ENCODE measurements around the gene OSBPL2. TPM values are rescaled to one million over a fixed set of nuclear protein-coding genes. Genes with fewer than 3 reads are reported as not detected.

The OSBPL2 gene
- total RNA-seq (10 to 100 TPM; 24.5 to 24.7 TPM), polyA plus RNA-seq (24.6 TPM)

DNA sequence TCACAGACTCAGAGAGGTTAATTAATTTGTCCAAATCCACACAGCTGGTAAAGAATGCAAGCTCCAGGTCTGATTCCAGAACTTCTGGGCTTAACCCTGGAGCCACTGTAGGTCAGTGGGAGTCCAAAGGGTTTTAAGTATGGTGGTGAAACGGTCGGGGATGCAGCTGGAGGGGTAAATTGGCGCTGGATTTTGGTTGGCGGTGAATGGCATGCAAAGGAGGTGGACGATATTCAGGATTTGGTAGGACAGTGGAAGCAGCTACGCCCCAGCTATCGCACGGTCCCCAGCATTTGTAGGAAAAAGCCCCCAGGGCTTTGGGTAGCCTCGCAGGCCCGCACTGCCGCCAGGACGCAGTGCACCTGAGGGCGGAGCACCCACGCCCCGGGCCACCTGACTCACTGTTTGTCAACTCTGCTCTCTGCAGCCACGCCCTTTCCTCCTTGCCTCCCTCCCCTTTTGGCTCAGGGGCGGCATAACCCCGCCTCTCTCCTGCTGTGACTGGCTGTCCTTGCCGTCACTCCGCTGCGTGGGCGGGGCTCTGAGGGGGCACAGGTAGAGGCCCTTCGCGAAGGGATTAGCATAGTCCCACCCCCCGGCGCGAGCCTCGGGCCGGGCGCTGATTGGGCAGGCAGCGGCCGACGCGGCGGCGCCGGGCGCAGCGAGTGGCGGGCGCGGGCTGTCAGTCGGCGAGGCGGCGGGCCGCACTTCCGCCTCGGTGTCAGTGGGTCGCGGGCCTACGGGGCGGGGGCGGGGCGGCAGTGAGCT lies at the start of gene OSBPL2:
Gene OSBPL2, plus strand, starts transcription at position 721 of the 768 bp plus-strand sequence. CDS start 17,664 bp downstream, outside the sequence.
- Histone ChIP-seq H3K4me3 (ENCODE audit: low read length) (peak within 1 kb of the TSS; percentile 65), H3K27me3 (ENCODE audit: insufficient read depth, low read length, poor library complexity, severe bottlenecking) (no peaks in the 10 kb centered on the region), H3K9me3 (ENCODE audit: low read length) (no peaks in the 10 kb centered on the region), H3K36me3 (ENCODE audit: insufficient read depth, low read length) (no peaks in the 10 kb centered on the region), H3K4me1 (ENCODE audit: insufficient read depth, low read length) (peaks cover 26% of the 10 kb centered on the region), H3K27ac (ENCODE audit: low read depth, low read length) (peak within 1 kb of the TSS; percentile 54)
- ChIA-PET POLR2A (no interaction called here), CTCF (no interaction called here)
- H3K4me3 Mint-ChIP-seq = peak within 1 kb of the TSS; percentile 84 to 93 (median 86)
- peak within 1 kb of the TSS; percentile 86 to 99 (median 95) for H3K27ac Mint-ChIP-seq
- H3K9me3 Mint-ChIP-seq = peaks cover 0 to 2% (median 0%) of the 10 kb centered on the region in 5 donors
- H3K27me3 Mint-ChIP-seq = peaks cover 1 to 13% of the 10 kb centered on the region in 2 donors
- H3K4me1 Mint-ChIP-seq = peaks cover 30 to 49% (median 45%) of the 10 kb centered on the region in 3 donors
- DNase-seq = peak; percentile 100
- peaks cover 0 to 30% (median 0%) of the 10 kb centered on the region in 3 donors for H3K36me3 Mint-ChIP-seq

DNA sequence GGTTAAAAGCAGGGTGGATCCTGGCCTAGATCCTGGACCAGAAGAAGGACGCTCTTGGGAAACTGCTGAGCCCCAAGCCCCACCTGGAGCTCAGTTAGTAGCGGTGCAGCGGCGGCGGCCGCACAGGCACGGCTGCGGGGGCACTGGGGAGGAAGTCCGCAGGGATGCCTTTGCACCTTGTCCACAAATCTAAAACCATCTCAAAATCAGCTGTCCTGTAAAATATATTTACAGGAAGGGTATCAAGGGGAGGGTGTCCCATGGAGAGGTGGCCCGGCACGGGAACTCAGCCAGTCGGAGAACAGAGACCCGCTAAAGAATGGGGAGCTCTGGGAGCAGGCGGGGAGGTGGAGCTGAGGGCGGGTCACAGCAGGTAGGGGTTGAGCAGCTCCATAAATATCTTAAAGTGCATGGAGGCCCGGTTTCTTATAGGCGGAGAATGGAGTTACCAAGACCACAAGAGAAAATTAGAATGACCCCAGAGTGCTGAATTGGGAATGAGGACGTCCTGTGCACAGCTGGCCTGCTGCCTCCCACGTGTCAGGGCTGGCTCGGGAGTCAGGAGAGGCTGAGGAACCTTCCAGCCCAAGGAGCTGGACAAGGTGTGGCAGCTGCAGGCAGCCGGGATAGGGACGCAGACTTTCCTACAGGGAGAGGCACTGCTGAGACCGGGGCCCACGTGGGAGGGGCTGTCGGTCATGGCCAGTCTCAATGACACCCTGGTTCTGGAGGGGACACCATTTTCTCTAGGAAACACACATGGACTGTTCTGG lies 47.5 kb upstream of the OSBPL2 start:
- H3K9me3 ChIP-seq (ENCODE audit: low read length) = no peaks in the 10 kb centered on the region
- peak overlapping the region in 1 of 8 donors; percentile 43 for H3K27ac Mint-ChIP-seq
- ChIA-PET CTCF (interaction anchor here (0.7 to 1.1 kb wide), 2 partner anchors 24 to 179 kb away, joined by 3 read pairs; no protein-coding TSS in a partner anchor), POLR2A (no interaction called here)
- DNase-seq = peak in 1 of 5 donors; percentile 25
- H3K36me3 ChIP-seq (ENCODE audit: insufficient read depth, low read length) = no peaks in the 10 kb centered on the region
- peaks cover 16 to 26% (median 16%) of the 10 kb centered on the region in 3 donors for H3K4me1 Mint-ChIP-seq
- H3K4me3 ChIP-seq (ENCODE audit: low read length) = no peak overlapping the region
- H3K4me3 Mint-ChIP-seq = no peak overlapping the region
- H3K27ac ChIP-seq (ENCODE audit: low read depth, low read length) = no peak overlapping the region
- peaks cover 0 to 44% (median 8%) of the 10 kb centered on the region in 3 donors for H3K36me3 Mint-ChIP-seq
- H3K4me1 ChIP-seq (ENCODE audit: insufficient read depth, low read length) = no peaks in the 10 kb centered on the region
- peaks cover 0 to 2% of the 10 kb centered on the region in 2 donors for H3K27me3 Mint-ChIP-seq
- H3K9me3 Mint-ChIP-seq = no peaks in the 10 kb centered on the region
- no peaks in the 10 kb centered on the region for H3K27me3 ChIP-seq (ENCODE audit: insufficient read depth, low read length, poor library complexity, severe bottlenecking)

DNA sequence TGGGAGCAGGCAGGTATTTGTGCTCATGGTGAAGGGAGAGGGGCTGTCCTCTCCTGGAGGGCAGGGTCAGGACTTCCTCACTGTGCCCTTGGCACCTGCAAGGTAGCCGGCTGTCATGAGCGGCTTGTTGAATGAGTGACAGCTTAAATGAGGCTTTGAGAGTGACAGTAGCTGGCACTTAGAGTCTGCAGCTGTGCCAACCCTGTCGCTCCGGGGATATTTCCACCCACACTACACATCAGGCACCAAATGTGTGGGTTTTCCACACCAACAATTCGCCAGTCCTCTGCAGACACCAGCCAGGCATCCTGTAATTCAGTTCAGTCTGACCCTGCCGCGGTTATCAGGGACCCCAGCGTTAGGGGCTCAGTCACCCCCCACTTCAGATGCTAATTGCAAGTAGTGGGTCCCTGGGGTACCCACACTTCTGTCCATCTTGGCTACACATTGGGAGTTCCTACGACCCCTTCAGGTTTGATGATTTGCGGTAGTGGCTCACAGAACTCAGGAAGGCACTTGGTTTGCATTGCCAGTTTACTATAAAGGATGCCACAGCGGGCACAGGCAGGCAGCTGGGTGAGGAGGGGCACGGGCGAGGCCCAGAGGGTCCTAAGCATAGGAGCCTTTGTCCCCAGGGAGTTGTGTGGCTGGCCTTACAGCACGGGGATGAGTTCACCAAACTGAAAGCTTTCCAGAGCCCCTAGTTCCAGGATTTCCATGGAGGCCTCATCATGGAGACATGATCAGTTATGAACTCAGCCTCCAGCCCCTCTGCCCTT lies 46.4 kb upstream of the OSBPL2 start:
- DNase-seq = no peak
- no peaks in the 10 kb centered on the region for H3K9me3 Mint-ChIP-seq
- H3K36me3 Mint-ChIP-seq = peaks cover 0 to 46% (median 8%) of the 10 kb centered on the region in 3 donors
- Histone ChIP-seq H3K4me1 (ENCODE audit: insufficient read depth, low read length) (no peaks in the 10 kb centered on the region), H3K27ac (ENCODE audit: low read depth, low read length) (no peak overlapping the region), H3K27me3 (ENCODE audit: insufficient read depth, low read length, poor library complexity, severe bottlenecking) (no peaks in the 10 kb centered on the region), H3K36me3 (ENCODE audit: insufficient read depth, low read length) (no peaks in the 10 kb centered on the region), H3K4me3 (ENCODE audit: low read length) (no peak overlapping the region), H3K9me3 (ENCODE audit: low read length) (no peaks in the 10 kb centered on the region)
- H3K27ac Mint-ChIP-seq = no peak overlapping the region
- peaks cover 8 to 18% (median 11%) of the 10 kb centered on the region in 3 donors for H3K4me1 Mint-ChIP-seq
- H3K27me3 Mint-ChIP-seq = peaks cover 0 to 2% of the 10 kb centered on the region in 2 donors
- H3K4me3 Mint-ChIP-seq = no peak overlapping the region
- ChIA-PET CTCF (interaction anchor here (1.1 kb wide), 1 partner anchor 181 kb away, joined by 3 read pairs; no protein-coding TSS in a partner anchor), POLR2A (no interaction called here)

DNA sequence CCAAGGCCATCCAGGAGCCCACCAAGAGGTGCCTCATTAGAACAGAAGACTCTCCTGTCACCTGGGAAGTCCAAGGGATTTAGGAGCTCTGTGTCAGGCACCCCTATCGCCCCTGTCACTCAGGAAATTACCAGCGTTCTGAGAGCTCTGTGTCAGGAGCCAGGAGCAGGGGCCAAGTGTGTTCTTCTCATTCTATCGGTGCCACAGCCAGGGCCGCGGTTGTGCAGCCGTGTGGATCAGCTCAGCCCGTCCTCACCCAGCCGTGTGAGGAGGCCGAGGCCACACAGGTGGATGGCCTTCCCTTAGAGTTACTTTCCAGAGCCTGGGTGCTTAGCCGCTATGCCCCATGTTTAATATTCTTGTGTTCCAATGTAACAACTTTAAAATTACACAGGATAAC lies 45.7 kb upstream of the OSBPL2 start:
- no peaks in the 10 kb centered on the region for H3K9me3 Mint-ChIP-seq
- ChIA-PET CTCF (no interaction called here), POLR2A (no interaction called here)
- no peak overlapping the region for H3K4me3 Mint-ChIP-seq
- Histone ChIP-seq H3K4me1 (ENCODE audit: insufficient read depth, low read length) (no peaks in the 10 kb centered on the region), H3K4me3 (ENCODE audit: low read length) (no peak overlapping the region), H3K27me3 (ENCODE audit: insufficient read depth, low read length, poor library complexity, severe bottlenecking) (no peaks in the 10 kb centered on the region), H3K27ac (ENCODE audit: low read depth, low read length) (no peak overlapping the region), H3K36me3 (ENCODE audit: insufficient read depth, low read length) (peaks cover under 1% of the 10 kb centered on the region), H3K9me3 (ENCODE audit: low read length) (no peaks in the 10 kb centered on the region)
- H3K27me3 Mint-ChIP-seq = peaks cover 0 to 2% of the 10 kb centered on the region in 2 donors
- H3K36me3 Mint-ChIP-seq = peaks cover 0 to 51% (median 8%) of the 10 kb centered on the region in 3 donors
- DNase-seq = no peak
- H3K4me1 Mint-ChIP-seq = peaks cover 2 to 11% (median 6%) of the 10 kb centered on the region in 3 donors
- no peak overlapping the region for H3K27ac Mint-ChIP-seq

DNA sequence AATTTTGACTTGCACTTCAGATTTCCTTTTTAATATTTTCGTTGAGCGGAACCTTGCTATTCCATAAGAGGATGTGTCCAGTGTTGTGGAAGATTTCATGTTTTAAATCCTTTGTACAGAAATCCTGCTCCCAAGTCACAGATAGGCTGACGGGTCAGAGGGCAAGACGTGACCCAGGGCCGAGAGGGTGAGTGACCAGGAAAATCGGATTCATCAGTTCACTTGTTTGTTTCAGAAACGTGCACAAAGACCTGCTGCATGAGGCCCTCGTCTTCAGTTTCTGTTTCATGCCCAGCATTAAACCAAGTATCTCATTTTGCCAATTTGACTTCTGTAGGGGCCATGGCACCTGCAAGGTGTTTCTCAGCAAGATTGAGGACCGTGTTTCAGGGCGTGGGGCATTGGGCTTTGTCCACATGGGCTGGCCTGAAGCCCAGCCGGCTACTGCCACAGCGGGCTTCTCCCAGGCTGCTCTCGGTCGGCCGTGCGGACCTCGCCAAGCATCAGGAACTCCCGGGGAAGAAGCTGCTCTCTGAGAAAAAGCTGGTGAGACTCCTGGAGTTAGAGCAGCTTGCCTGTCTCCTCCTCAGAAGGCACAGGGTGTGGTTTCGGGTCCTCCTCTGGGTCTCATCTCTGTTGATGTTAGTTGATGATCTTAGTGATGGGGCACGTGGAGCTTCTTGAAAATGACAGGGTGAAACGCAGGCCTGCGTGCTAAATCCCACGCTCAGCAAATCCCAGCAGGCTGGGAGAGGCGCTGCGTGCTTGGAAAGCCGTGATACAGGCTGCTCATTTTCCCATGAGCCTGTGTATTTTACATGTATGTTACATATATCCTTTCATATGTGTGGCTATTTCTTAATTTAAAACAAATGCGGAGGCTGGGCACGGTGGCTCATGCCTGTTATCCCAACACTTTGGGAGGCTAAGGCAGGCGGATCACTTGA lies 45.0 kb upstream of the OSBPL2 start:
- peak overlapping the region in 1 of 8 donors; percentile 32 for H3K27ac Mint-ChIP-seq

DNA sequence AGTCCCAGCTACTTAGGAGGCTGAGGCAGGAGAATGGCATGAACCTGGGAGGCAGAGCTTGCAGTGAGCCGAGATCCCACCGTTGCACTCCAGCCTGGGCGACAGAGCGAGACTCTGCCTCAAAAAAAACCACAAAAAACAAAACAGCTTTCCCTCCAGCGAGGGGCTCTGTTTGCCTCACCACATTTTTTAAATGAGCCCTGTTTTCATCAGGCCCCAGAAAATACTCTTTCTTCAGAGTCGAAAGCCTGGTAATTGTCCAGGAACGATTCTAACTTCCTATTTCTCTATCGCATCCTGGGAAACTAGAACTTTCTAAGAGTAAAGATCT lies 43.3 kb upstream of the OSBPL2 start:
- Mint-ChIP-seq H3K27me3 (peaks cover 0 to 2% of the 10 kb centered on the region in 2 donors), H3K27ac (peak overlapping the region in 1 of 8 donors; percentile 24), H3K36me3 (peaks cover 3 to 64% (median 14%) of the 10 kb centered on the region in 3 donors), H3K4me3 (no peak overlapping the region), H3K9me3 (no peaks in the 10 kb centered on the region), H3K4me1 (peaks cover 0 to 6% (median 3%) of the 10 kb centered on the region in 3 donors)
- no peak overlapping the region for H3K27ac ChIP-seq (ENCODE audit: low read depth, low read length)
- no peaks in the 10 kb centered on the region for H3K9me3 ChIP-seq (ENCODE audit: low read length)
- H3K4me3 ChIP-seq (ENCODE audit: low read length) = no peak overlapping the region
- CTCF ChIA-PET = no interaction called here
- no peak for DNase-seq
- POLR2A ChIA-PET = no interaction called here
- peaks cover 17% of the 10 kb centered on the region for H3K36me3 ChIP-seq (ENCODE audit: insufficient read depth, low read length)
- H3K4me1 ChIP-seq (ENCODE audit: insufficient read depth, low read length) = no peaks in the 10 kb centered on the region
- no peaks in the 10 kb centered on the region for H3K27me3 ChIP-seq (ENCODE audit: insufficient read depth, low read length, poor library complexity, severe bottlenecking)

More for the DNA sequence above, 45.0 kb upstream of the OSBPL2 start:
- POLR2A ChIA-PET = no interaction called here
- Histone ChIP-seq H3K27me3 (ENCODE audit: insufficient read depth, low read length, poor library complexity, severe bottlenecking) (no peaks in the 10 kb centered on the region), H3K36me3 (ENCODE audit: insufficient read depth, low read length) (peaks cover 7% of the 10 kb centered on the region), H3K27ac (ENCODE audit: low read depth, low read length) (no peak overlapping the region), H3K4me3 (ENCODE audit: low read length) (no peak overlapping the region), H3K9me3 (ENCODE audit: low read length) (no peaks in the 10 kb centered on the region), H3K4me1 (ENCODE audit: insufficient read depth, low read length) (no peaks in the 10 kb centered on the region)
- Mint-ChIP-seq H3K36me3 (peaks cover 0 to 59% (median 8%) of the 10 kb centered on the region in 3 donors), H3K27me3 (peaks cover 0 to 2% of the 10 kb centered on the region in 2 donors), H3K4me3 (no peak overlapping the region), H3K4me1 (peaks cover 0 to 9% (median 5%) of the 10 kb centered on the region in 3 donors), H3K9me3 (no peaks in the 10 kb centered on the region)
- no peak for DNase-seq
- CTCF ChIA-PET = no interaction called here

DNA sequence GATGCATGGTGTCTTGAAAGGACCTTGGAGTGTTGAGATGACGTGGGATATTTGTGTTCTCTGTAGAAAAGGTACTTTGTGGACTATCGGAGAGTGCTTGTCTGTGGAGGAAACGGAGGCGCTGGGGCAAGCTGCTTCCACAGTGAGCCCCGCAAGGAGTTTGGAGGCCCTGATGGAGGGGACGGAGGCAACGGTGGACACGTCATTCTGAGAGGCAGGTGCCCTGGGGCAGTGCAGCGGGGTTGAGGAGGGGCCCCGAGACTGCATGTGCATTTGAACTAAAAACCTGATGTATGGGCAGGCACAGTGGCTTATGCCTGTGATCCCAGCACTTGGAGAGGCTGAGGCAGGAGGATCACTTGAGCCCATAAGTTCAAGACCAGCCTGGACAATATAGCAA lies 42.6 kb upstream of the OSBPL2 start:
- no peaks in the 10 kb centered on the region for H3K9me3 ChIP-seq (ENCODE audit: low read length)
- H3K4me1 ChIP-seq (ENCODE audit: insufficient read depth, low read length) = no peaks in the 10 kb centered on the region
- POLR2A ChIA-PET = no interaction called here
- CTCF ChIA-PET = no interaction called here
- Mint-ChIP-seq H3K4me1 (peaks cover 0 to 1% (median 0%) of the 10 kb centered on the region in 3 donors), H3K4me3 (no peak overlapping the region), H3K27me3 (peaks cover 0 to 2% of the 10 kb centered on the region in 2 donors), H3K9me3 (no peaks in the 10 kb centered on the region), H3K27ac (peak overlapping the region in 1 of 8 donors; percentile 25), H3K36me3 (peaks cover 5 to 64% (median 15%) of the 10 kb centered on the region in 3 donors)
- no peak for DNase-seq
- no peak overlapping the region for H3K4me3 ChIP-seq (ENCODE audit: low read length)
- H3K27ac ChIP-seq (ENCODE audit: low read depth, low read length) = no peak overlapping the region
- no peaks in the 10 kb centered on the region for H3K27me3 ChIP-seq (ENCODE audit: insufficient read depth, low read length, poor library complexity, severe bottlenecking)
- peaks cover 24% of the 10 kb centered on the region for H3K36me3 ChIP-seq (ENCODE audit: insufficient read depth, low read length)
